HCT116 (cell line): ENCODE results near the gene PCDHB14.

Experiments
- CTCF ChIP-seq, 3 experiments: fragments of 200-600 bp in 1 of 3; sonication (generic) in 1 of 3; IDR thresholded peaks in 2 of 3; conservative IDR thresholded peaks in 1 of 3; 2 replicates each; pipeline ENCODE4 v1.5.1; 2012 to 2017; ENCODE audit warnings: low read depth in 2 of 3, low read length in 2 of 3, antibody characterized with exemption in 1 of 3, borderline replicate concordance in 1 of 3, control low read depth in 1 of 3, mild to moderate bottlenecking in 1 of 3, mixed read lengths in 1 of 3, mixed run types in 1 of 3, moderate library complexity in 1 of 3; ENCODE audit not compliant: insufficient read depth in 1 of 3
- ELF1 ChIP-seq: IDR thresholded peaks from 2 replicates; pipeline ENCODE4 v1.6.1; 2012; ENCODE audit warnings: low read depth, borderline replicate concordance
- EZH2 ChIP-seq: fragments of 200-600 bp; sonication (generic); IDR thresholded peaks from 2 replicates; pipeline ENCODE4 v1.6.1; 2017; ENCODE audit warnings: antibody characterized with exemption, mixed run types

DNA sequence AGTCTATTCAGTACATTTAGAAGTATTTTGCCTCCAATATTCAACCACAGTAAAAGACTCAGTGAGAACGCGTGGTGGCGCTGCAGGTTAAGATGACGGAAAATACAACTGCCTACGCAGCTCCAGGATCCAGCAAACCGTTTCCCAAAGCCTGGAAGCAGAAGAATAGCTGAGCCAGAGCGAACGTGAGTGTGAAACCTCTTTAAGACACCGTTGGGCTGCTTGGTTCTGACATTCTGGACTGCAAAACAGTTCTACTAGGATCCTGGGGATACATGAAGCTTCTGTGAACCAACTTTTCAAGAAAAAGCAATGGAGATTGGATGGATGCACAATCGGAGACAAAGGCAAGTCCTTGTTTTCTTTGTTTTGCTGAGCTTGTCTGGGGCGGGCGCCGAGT is 40.9 kb upstream of the PCDHB14 start, which contains the start of gene PCDHB16:
- TF ChIP-seq CTCF (IDR thresholded peaks at IDR 0.05 in 2 of 3, conservative IDR thresholded peaks at IDR 0.05 in 1 of 3; ENCODE audit: borderline replicate concordance in 1 of 3, insufficient read depth in 1 of 3, low read depth in 2 of 3, low read length in 2 of 3) = no peak
- TF ChIP-seq EZH2 = no peak
- no peak for TF ChIP-seq ELF1
